Measurements from ENCODE around the gene MTMR2. TPM values are rescaled to one million over a fixed set of nuclear protein-coding genes. Genes with fewer than 3 reads are reported as not detected.

MTMR2 gene
- total and polyA plus RNA-seq, 2 donors (not counting 1 experiment from before 2014, with no cell fraction given): 29.2 to 48.2 TPM

DNA sequence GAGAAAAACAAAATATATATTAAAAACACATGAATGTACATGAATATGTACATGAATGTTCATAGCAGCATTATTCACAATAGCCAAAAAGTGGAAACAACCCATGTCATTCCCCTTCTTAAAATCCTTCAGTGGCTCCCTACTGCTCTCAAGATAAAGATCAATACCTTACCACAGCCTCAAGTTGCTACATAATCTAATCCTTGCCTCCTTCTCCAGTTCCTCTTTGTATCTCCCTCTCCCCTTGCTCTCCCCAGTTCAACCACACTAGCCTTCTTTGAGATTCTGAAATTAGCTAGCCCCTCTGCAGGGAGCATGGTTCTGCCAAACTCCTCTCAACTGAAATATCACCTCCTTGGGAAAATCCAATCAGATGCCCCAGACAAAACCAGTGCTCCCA is 28.1 kb downstream of the MTMR2 start:
- no peak overlapping the region for H3K4me2 ChIP-seq (ENCODE audit: extremely low read depth, insufficient read depth, low read length)
- no peak overlapping the region for H2AFZ ChIP-seq (ENCODE audit: low read length)
- no peaks in the 10 kb centered on the region for H4K20me1 ChIP-seq (ENCODE audit: control insufficient read depth, extremely low read depth, insufficient read depth, low read length)
- H3K4me1 ChIP-seq (ENCODE audit: control insufficient read depth, extremely low read depth, insufficient read depth, low read length): no peaks in the 10 kb centered on the region
- no peaks in the 10 kb centered on the region for H3K36me3 ChIP-seq (ENCODE audit: control insufficient read depth, insufficient read depth, low read length)
- H3K9ac ChIP-seq (ENCODE audit: insufficient read depth, low read length): no peak overlapping the region
- DNase-seq (ENCODE audit: low read depth in 2 of 2): no peak
- H3K79me2 ChIP-seq (ENCODE audit: control insufficient read depth, insufficient read depth, low read length): peaks cover 15% of the 10 kb centered on the region
- H3K9me3 ChIP-seq (ENCODE audit: control insufficient read depth, insufficient read depth, low read depth, low read length): no peaks in the 10 kb centered on the region
- TF ChIP-seq EZH2 (IDR thresholded peaks at IDR 0.05; ENCODE audit: low read length, missing control alignments): no peak
- TF ChIP-seq, protein P1, sequence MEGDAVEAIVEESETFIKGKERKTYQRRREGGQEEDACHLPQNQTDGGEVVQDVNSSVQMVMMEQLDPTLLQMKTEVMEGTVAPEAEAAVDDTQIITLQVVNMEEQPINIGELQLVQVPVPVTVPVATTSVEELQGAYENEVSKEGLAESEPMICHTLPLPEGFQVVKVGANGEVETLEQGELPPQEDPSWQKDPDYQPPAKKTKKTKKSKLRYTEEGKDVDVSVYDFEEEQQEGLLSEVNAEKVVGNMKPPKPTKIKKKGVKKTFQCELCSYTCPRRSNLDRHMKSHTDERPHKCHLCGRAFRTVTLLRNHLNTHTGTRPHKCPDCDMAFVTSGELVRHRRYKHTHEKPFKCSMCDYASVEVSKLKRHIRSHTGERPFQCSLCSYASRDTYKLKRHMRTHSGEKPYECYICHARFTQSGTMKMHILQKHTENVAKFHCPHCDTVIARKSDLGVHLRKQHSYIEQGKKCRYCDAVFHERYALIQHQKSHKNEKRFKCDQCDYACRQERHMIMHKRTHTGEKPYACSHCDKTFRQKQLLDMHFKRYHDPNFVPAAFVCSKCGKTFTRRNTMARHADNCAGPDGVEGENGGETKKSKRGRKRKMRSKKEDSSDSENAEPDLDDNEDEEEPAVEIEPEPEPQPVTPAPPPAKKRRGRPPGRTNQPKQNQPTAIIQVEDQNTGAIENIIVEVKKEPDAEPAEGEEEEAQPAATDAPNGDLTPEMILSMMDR (conservative IDR thresholded peaks at IDR 0.05 in 1 of 2, IDR thresholded peaks at IDR 0.05 in 1 of 2; ENCODE audit: low read depth in 1 of 2, low read length in 2 of 2): no peak
- no peaks in the 10 kb centered on the region for H3K27me3 ChIP-seq (ENCODE audit: control insufficient read depth, insufficient read depth, low read length)
- H3K27ac ChIP-seq (ENCODE audit: insufficient read depth, low read length): no peak overlapping the region
- H3K4me3 ChIP-seq (replicated peaks in 1 of 4; ENCODE audit: control extremely low read depth in 1 of 4, insufficient read depth in 1 of 4, low read depth in 3 of 4, low read length in 4 of 4): no peak overlapping the region

- Histone ChIP-seq H3K27me3 (ENCODE audit: control insufficient read depth, insufficient read depth, low read length) (no peaks in the 10 kb centered on the region), H3K79me2 (ENCODE audit: control insufficient read depth, insufficient read depth, low read length) (peaks cover 16% of the 10 kb centered on the region), H3K36me3 (ENCODE audit: control insufficient read depth, insufficient read depth, low read length) (no peaks in the 10 kb centered on the region), H3K4me2 (ENCODE audit: extremely low read depth, insufficient read depth, low read length) (no peak overlapping the region), H3K9me3 (ENCODE audit: control insufficient read depth, insufficient read depth, low read depth, low read length) (no peaks in the 10 kb centered on the region), H3K9ac (ENCODE audit: insufficient read depth, low read length) (no peak overlapping the region), H3K4me1 (ENCODE audit: control insufficient read depth, extremely low read depth, insufficient read depth, low read length) (no peaks in the 10 kb centered on the region), H3K27ac (ENCODE audit: insufficient read depth, low read length) (no peak overlapping the region), H4K20me1 (ENCODE audit: control insufficient read depth, extremely low read depth, insufficient read depth, low read length) (no peaks in the 10 kb centered on the region), H3K4me3 (replicated peaks in 1 of 4; ENCODE audit: control extremely low read depth in 1 of 4, insufficient read depth in 1 of 4, low read depth in 3 of 4, low read length in 4 of 4) (no peak overlapping the region), H2AFZ (ENCODE audit: low read length) (no peak overlapping the region)
- TF ChIP-seq, protein P1 (conservative IDR thresholded peaks at IDR 0.05 in 1 of 2, IDR thresholded peaks at IDR 0.05 in 1 of 2; ENCODE audit: low read depth in 1 of 2, low read length in 2 of 2): no peak
- TF ChIP-seq EZH2 (IDR thresholded peaks at IDR 0.05; ENCODE audit: low read length, missing control alignments): no peak
- no peak for DNase-seq (ENCODE audit: low read depth in 2 of 2)
These were observed 30.9 kb downstream of the MTMR2 start for GRCh38 chr11:95892892-95893570.

DNA sequence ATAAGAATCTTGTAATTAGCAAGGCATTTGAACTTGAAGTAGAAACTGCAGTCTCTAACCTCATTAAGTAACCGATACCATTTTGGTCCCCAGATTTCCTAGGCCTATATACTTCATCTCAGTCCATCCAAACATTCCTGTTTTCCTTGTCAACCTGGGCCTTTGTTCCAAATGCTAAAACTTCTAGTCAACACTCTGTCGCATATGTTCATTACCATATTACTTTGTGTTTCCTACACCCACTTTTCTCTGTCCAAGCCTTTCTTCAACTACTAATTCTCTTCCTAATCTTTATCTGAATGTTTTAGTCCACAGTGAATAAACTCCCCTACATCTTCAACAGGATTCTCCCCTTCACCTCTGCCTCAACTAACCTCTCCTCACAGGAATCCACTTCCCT is 31.4 kb downstream of the MTMR2 start:
- TF ChIP-seq EZH2 (IDR thresholded peaks at IDR 0.05; ENCODE audit: low read length, missing control alignments): no peak
- TF ChIP-seq, protein P1 (conservative IDR thresholded peaks at IDR 0.05 in 1 of 2, IDR thresholded peaks at IDR 0.05 in 1 of 2; ENCODE audit: low read depth in 1 of 2, low read length in 2 of 2): no peak
- Histone ChIP-seq H3K27me3 (ENCODE audit: control insufficient read depth, insufficient read depth, low read length) (no peaks in the 10 kb centered on the region), H3K9ac (ENCODE audit: insufficient read depth, low read length) (no peak overlapping the region), H3K4me2 (ENCODE audit: extremely low read depth, insufficient read depth, low read length) (no peak overlapping the region), H3K36me3 (ENCODE audit: control insufficient read depth, insufficient read depth, low read length) (no peaks in the 10 kb centered on the region), H3K4me3 (replicated peaks in 1 of 4; ENCODE audit: control extremely low read depth in 1 of 4, insufficient read depth in 1 of 4, low read depth in 3 of 4, low read length in 4 of 4) (no peak overlapping the region), H3K27ac (ENCODE audit: insufficient read depth, low read length) (no peak overlapping the region), H3K79me2 (ENCODE audit: control insufficient read depth, insufficient read depth, low read length) (peaks cover 16% of the 10 kb centered on the region), H3K4me1 (ENCODE audit: control insufficient read depth, extremely low read depth, insufficient read depth, low read length) (no peaks in the 10 kb centered on the region), H4K20me1 (ENCODE audit: control insufficient read depth, extremely low read depth, insufficient read depth, low read length) (no peaks in the 10 kb centered on the region), H2AFZ (ENCODE audit: low read length) (no peak overlapping the region), H3K9me3 (ENCODE audit: control insufficient read depth, insufficient read depth, low read depth, low read length) (no peaks in the 10 kb centered on the region)
- DNase-seq (ENCODE audit: low read depth in 2 of 2): no peak

Measured in fibroblast of lung (primary cell).